ENCODE measurements around the gene JMJD6.
A peak's percentile ranks its signal among the peaks of the same experiment; 100 is the strongest.
"Not testable (repeated sequence)": the region's sequence is repeated elsewhere in the genome, so short reads cannot be mapped to it uniquely, and the experiment has no call there.

The JMJD6 gene

DNA sequence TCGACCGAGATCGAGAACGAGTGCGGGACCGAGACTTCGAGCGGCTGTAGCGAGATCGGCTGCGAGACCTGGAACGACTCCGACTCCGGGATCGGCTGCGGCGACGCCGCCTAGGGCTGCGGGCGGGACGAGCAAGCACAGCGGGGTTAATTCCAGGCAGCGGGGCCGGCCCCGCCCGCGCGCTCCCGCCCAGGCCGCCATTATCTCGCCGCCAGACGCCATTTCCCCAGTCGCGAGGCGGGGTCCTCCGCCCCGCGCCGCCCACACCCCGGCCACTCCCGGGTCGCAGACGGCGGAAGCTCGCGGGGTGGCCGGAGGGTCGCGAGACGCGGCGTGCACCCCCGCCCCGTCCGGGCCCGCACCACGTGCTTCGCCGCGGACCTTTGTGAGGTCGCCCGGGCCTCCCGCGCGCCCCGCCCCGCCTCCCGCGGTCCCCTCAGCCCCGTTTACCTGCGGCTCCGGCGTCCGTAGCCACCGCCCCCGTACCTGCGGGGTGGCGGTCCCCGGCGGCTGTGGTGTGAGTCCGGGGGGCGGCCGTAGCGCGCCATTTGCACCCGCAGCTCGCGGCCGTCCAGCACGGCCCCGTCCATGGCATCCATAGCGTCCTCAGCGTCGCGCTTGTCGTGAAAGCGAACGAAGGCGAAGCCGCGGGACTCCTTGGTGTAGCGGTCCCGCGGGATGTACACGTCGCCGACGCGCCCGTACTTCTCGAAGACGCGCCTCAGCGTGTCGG is 10.1 kb upstream of the JMJD6 start:
- peak; percentile 54 for DNase-seq

DNA sequence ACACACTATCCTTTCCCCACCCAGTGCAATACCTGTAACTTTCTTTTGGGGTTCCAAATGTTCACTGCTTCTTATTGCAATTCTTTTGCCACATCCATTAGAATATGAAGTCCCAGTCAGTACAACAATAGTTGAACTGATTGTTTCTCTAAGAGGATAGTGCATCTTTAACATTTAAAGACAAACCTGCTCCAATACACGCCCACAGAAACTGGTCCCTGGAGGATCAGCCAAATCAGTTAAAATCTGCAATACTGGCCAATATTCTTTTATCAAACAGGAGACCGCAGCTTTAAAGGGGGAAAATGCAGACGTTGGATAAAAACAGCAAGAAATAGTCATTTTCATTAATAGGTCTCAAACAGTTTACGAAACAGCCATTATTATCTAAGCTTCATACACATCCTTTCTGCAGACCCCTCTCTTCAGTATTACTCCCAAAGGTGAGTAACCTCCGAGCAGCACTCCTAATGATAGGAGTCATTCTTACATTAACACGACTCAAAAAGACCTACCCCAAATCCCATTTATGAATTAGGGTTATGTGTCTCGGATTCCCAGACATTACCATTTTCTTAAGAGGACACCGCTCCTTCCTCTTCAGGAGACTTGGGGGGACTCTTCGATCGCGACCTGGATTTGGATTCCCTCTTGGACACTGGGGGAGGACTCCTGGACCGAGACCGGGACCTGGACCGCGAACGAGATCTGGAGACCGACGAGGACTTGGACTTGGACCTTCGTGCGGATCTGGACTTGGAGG is 9.4 kb upstream of the JMJD6 start:
- DNase-seq: no peak

DNA sequence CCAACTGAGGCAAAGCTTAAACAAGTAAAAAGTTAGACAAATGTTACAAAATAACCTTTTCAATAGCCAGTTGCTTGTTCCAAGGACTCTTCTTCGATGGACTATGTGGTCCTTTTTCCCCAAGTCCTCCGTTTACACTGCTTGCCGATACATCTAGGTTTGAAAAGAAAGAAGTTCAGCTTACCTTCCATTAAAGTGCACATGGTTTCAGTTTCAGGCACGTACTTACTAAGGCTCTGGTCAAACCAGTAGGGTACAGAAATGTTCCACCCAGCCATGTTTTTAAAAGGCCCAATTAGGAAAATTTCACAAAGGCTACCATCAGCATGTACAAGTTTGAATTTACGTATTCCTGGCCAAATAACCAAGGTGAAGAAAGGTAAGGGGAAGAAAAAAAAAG is 8.6 kb upstream of the JMJD6 start:
- DNase-seq: no peak

DNA sequence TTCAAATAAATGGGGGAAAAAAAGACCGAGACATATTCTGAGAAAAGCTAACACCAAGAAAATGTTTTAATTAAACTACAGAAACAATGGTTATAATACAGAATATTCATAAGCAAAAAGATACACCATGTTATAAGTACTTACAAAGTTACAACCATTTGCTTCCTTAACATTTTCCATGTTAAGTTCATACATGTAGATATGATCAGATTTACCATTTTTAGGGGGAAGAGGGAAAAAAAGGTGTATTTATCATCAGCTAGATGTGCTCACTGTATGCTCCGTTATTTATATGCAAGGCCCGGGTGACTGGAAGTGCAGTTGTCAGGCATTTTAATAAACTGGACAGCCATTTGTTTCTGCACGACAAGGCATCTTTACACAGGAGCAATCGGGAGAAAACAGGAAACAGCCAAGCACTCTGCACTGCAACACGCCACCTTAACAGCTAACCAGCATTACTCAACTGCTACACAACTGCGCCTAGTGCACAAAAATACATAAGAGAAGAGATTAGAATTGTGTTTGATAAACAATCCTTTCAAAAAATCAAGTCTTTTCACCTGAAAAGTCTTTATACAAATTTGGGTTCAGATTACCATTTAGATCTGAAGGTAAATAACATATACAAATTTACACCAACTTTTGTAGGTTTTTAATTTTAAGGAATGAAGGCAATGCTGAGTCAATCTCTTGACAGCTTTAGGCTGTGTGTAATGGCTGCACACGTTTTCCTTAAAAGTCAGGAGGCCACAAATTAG is 7.9 kb upstream of the JMJD6 start:
- no peak for DNase-seq

DNA sequence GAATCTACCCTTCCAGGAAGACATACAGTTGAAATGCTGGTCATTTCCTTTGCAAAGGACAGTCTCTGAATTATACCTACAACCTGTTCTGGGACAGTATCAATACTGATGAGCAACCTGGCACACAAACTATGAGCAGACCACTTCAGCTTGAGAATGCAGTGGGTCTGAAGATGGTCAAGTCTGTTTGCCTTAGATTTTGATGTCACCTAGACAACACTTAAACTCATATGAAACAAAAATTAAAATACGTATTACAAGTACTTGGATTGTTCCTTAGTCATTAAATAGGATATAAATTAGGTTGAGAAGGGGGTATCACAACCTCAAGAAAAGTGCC is 7.2 kb upstream of the JMJD6 start:
- DNase-seq: no peak

DNA sequence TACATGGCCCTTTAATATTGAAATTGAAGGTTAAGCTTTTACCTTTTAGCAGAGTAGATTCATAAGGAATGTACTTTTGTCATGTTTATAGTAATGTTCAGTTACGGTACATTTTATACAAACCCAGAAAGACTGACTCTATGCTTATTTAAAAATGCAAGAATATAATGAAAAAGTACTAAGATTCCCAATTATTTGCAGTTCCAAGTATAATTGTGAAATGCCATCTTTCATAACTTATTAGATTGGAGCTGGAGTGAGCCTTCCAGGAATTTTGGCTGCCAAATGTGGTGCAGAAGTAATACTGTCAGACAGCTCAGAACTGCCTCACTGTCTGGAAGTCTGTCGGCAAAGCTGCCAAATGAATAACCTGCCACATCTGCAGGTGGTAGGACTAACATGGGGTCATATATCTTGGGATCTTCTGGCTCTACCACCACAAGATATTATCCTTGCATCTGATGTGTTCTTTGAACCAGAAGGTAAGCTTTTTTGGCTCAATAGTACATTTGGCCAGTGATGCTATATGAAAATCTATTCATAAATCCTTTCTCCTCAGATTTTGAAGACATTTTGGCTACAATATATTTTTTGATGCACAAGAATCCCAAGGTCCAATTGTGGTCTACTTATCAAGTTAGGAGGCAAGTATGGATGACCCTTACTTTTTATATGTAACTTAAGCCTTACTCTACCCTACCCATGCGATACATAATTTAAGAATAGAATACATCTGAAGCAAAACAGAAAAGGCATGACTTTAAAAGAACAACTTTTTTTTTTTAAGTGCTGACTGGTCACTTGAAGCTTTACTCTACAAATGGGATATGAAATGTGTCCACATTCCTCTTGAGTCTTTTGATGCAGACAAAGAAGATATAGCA is 6.6 kb upstream of the JMJD6 start:
- no peak for DNase-seq

DNA sequence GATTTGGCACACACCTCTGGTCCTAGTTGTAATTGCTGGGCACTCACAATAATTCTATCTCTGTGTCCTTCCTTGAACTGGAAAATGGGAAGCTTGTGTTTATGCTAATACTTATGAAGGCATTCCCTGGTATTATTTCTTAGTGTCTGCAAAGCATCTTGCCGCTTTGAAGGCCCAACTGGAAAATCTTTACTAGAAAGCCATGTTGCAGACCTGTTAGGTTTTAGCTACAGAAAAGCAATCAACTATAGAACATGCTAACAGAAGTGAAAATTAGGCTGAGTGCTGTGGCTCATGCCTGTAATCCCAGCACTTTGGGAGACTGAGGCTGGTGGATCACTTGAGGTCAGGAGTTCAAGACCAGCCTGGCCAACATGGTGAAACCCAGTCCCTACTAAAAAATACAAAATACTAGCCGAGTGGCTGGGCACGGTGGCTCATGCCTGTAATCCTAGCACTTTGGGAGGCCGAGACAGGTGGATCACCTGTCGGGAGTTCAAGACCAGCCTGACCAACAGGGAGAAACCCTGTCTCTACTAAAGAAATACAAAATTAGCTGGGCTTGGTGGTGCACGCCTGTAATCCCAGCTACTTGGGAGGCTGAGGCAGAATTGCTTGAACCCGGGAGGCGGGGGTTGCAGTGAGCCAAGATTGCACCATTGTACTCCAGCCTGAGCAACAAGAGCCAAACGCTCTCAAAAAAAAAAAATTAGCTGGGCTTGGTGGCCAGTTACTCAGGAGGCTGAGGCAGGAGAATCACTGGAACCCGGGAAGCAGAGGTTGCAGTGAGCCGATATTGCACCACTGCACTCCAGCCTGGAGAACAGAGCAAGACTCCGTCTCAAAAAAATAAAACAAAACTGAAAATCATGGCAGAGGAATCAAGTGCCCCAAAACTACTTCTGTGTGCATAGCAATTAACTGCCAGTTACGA is 5.7 kb upstream of the JMJD6 start:
- not testable (repeated sequence) for DNase-seq

DNA sequence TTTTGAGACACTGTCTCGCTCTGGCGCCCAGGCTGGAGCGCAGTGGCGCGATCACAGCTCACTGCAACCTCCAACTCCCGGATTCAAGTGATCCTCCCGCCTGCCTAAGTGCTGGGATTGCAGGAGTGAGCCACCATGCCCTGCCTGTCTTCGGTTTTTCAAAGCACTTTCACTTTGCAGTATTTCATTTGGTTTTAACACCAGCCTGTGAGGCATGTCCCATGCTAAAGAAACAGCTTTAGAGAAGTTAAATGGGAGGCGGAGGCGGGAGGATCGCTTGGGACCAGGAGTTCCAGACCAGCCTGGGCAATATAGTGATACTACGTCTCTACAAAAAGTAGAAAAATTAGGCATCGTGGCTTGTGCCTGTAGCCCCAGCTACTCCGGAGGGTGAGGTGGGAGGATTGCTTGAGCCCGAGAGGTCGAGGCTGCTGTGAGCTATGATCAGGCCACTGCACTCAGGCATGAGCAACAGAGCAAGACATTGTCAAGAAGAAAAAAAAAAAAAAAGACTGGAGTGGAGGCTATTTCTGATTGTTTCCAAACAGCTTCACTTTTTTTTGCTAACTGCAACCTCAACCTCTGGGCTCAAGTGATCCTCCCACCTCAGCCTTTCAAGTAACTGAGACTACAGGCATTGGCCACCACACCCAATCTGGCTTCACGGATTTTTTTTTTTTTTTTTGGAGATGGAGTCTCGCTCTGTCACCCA is 1.5 kb upstream of the JMJD6 start:
- DNase-seq: peak; percentile 15

DNA sequence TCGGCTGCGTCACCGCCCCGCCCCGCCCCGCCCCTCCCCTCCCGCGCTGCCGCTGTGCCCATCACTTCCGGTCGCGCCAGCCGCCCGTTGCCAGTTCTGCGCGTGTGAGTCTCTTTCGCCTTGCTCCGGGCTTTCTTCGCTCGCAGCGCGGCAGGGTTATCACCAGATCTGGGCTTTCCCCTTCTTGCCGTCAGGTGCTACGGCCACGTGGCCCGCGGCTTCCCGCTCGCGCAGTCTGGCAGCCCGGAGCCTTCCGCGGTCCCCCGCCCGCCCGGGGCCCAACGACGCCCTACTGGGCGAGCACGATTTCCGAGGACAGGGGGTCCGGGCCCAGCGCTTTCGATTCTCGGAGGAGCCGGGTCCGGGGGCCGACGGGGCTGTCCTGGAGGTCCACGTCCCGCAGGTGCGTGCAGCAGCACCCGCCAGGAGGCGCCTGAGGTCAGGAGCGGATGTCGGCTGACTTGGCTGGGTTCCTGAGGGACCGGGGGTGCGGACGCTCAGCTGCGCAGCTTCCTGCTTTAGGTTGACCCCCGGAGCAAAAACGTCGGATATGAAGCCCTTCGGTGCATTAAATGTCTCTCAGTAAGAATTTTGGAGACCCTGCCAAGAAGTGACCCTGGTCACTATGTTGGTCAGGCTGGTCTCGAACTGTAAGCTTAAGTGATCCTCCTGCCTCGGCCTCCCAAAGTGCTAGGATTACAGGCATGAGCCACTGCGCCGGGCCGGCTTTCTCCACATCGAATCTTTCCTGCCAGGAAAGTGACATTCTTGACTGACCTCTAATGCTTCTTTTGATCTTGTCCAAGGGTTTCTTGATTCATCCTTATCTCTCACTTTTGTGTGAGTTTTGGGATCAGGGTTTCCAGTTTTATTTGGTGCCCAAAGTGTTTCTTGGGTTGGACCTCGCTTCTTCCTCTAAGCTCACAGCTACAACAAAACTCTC is 641 bp upstream of the JMJD6 start, which contains the start of gene METTL23:
TSS of gene METTL23 (plus strand) at position 64 of the 943 bp plus-strand sequence. CDS start 2,872 bp downstream, outside the sequence.
- DNase-seq: peak; percentile 80

DNA sequence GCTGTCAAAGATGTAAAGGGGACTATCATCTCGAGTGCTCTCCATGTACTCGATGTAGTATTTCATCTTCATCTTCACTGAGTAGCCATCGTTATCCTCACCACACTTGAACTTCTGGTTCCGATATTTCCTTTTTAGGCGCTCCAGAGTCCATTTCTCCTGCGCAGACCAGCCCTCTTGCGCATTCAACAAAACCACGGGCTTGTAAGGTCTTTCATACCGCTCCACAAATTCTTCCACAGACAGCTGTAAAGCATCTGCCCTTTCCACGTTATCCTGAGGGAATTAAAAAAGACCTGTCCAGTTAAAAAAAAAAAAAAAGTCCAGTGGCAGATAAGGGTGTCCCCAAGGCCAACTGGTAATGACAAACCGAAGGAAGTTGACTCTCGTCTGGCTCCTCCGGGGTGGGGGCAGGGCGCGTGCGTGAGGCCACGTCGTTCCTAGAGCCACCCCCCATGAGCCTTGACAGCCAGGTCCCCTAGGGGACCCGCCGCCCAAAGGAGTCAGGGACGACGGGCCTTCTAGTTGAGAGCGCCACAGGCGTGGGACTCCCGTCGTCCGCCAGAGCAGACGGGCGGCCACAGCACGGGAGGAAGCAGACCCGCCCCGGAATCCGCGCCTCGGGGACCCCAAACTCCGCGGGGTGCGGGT is 701 bp downstream of the JMJD6 start:
- DNase-seq: peak; percentile 73

DNA sequence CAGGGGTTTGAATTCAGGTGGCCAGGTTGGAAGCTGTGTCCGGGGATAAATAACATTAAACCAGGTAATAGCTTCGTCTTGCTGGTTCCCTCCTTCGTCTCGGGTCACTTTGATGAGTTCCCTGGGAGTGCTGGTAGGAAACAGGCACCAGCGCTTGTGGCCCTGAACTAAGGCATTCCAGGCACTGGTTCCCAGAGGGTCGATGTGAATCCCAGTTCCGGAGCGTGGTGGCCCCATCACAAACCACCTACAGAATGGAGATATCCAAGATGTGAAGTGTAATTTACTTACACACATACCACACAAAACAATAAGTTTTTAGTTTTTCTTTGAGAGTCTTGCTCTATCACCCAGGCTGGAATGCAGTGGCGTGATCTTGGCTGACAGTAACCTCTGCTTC is 2.6 kb downstream of the JMJD6 start:
- DNase-seq: no peak

DNA sequence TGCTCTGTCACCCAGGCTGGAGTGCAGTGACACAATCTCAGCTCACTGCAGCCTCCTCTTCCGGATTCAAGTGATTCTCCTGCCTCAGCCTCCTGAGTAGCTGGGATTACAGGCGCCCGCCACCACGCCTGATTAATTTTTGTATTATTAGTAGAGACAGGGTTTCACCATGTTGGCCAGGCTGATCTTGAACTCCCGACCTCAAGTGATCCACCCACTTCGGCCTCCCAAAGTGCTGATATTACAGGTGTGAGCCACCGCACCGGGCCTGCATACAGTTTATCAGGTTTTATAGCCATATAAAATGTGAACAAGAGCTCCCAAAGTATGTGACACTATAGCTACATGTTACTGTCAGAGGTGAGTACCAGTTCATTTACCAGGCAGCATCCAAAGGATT is 3.4 kb downstream of the JMJD6 start:
- DNase-seq: not testable (repeated sequence)

DNA sequence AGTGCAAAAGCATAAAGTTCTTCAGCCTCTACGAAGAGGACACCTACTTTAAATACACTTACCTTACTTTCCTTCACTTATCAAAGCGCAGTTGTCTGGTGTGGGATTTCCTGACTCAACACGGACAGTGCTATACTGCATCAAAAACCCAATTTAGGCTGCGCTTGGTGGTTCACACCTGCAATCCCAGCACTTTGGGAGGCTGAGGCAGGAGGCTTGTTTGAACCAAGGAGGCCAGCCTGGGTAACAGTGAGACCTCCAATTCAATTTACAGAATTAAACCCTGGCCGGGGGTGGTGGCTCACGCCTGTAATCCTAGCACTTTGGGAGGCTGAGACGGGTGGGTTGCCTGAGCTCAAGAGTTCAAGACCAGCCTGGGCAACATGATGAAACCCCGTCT is 4.1 kb downstream of the JMJD6 start:
- DNase-seq: no peak

DNA sequence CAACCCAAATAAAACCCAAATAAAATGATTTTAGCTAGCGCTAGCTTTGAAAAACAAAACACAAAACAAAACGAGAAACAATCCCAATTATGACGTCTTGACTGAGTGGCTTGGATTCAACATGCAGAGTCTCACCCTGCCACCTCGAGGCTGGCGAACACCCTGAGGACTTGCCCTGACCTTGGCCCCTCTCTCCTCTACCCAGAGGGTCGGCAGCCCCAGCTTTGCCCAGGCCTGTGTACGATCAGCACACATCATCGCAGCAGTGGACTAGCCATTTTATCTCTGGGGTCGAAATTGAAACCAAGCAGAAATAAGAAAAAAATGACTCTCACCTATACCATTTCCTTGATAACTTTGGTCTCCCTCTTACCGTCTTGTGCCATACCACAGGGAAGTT is 4.9 kb downstream of the JMJD6 start:
- no peak for DNase-seq

DNA sequence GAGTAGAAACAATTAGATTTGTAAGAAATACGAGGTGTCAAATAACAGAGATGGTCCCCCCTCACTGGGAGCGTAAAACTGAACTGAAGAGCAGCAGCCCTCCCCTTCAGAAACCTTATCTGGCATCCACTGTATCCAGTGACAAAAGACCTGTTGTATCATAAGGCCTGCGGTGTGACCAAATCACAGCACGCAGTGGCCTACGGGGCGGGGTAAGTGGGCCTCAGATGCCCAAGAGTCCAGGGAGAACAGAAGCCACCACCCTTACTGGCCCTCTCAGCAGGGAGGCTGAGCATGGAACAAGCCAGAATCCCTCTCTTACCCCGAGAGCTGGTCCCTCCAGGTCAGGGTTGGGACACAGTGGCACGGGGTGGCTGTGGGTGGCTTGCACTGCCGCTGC is 5.5 kb downstream of the JMJD6 start:
- DNase-seq: no peak

DNA sequence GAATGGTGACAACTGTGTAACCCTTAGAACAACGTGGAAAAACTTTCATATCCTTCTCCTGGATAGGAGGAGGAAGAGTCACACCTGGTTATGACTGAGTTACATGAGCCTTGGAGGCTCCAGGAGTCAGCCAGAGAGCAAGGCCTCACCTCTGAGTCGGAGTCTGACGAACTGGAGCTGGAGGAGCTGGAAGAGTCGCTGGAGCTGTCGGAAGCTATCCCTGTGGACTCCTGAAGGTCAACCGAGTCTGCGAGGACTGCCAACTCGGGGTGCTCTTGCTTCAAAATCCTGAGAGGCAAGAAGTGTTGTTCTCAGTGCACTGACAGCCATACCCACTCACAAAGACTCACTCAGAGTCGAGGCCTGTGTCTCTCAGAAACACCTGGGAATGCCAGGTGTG is 6.2 kb downstream of the JMJD6 start:
- DNase-seq: no peak

DNA sequence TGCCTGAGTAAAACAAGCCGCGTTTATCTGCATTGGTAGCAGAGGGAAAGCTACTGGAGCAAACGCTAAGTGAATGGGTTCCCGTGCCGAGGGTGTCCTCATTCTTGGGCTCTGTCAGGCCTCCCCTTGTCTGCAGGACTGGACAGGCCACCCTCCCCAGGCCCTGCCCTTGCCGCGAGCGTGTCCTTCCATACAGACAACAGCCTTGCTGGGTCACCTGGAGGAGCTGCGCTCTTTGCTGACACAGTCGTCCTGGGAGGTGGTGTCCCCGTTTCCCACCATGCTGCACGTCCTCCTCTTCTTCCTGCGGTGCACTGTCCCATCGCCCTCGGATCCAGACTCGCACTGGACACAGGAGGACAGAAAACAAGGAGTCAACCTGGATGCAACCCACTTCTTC is 7.9 kb downstream of the JMJD6 start:
- DNase-seq: no peak

DNA sequence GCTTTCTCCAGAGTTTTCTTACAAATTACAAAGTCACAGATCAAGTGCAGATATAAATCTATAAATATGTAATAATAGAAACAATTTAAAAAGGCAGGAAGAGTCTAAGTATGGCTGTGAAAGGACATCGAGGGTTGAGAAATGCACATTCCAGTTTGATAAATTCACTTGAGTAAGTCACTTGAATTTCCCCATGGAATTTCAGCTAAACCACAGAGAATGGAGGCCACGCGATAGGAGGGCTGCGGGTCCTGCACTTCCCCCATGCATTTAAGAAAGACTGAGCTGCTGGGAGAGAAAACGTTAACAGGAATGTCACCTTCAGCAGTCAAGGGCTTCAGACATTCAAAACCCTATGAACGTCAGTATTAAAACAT is 9.6 kb downstream of the JMJD6 start:
- no peak for DNase-seq

DNA sequence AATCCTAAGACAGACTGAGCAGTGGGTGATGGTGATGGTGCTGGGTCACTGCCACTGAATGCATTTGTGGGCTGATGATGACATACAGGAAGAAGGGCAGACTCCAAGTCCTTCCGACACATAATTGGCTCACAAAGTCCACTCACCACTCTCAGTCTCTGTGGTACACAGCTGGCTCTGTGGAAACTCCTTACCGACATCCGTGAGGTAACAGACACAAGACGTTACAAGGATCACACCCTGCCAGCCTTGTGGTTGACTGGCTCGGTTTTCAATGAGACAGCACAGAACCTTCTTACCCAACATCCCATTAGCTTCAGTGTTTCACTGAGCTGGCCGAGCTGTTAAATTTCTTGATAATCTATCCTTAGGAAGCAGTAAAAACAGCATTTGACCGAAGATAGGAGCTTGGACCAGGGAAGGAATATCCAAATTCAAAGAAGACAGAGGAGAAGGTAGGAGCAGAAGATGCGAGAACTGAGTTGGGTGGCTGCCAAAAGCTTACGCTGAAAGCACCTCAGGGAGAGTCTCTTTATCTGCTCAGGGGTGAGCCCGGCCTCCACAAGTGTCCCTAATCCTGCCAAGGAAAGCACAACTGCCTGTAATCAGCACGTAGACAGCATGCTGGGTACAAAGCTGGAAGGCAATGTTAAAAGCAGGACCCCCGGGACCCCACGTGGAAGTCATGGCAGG is 10.1 kb downstream of the JMJD6 start:
- DNase-seq: peak; percentile 15

All from stimulated activated naive CD4-positive, alpha-beta T cell treated with Interleukin-2 at 50 U/mL for 16 hours (primary cell).